ENCODE measurements around the gene VPS13A.
"Not testable (repeated sequence)": the region's sequence is repeated elsewhere in the genome, so short reads cannot be mapped to it uniquely, and the experiment has no call there.

The VPS13A gene

DNA sequence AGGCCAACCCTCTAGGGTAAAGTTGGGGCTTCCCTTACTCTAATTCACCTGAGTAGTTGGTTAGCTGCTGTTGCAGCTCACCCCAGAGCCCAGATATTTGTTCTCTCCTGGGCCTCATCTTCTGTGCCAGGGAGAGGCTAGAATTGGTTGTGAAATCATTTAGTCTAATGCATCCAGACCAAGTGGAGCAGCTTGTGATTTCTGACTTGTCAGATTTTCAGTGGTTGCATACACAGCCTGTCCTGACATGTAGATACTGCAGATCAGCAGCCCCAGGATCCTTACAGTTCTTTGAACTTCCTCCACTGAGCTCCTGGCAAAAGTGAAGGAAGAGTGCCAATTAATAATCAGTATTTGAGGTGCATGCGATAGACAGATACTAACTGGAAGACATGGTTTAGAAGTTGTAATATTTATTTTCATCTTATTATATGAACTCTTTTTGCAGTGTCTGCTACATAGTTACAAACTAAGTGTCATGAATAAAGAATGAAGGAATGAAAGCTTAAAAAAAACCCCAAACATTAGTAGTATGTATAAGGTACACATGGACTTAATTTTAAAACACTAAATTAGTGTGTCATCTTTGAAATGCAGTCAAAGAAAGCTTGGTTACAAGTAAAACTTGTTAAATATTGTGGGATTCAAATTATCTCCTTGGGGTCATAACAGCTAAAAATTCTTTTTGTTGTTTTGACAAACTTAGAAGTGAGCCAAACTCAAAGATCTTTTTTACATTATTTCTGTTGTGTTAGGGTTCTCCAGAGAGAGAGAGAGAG lies 128.5 kb downstream of the VPS13A start:
- TF ChIP-seq ZNF274 (IDR thresholded peaks at IDR 0.05; ENCODE audit: low read depth, low read length) = no peak
- H3K4me3 ChIP-seq (ENCODE audit: low read length) = no peak overlapping the region

DNA sequence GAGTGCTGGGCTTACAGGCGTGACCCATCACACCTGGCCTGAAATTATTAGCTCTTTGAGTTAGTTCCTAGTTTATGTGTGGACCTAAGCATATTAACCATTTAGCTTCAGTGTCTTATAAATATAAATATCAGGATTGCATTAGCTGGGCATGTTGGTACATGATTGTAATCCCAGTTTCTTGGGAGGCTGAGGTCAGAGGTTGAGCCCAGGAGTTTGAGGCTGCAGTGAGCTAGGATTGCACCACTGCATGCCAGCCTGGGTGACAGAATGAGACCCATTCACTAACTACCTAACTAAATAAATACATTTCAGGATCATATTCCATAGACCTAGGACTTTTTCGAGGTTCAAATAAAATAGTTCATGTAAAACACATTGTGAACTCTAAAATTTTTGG lies 129.8 kb downstream of the VPS13A start:
- no peak overlapping the region for H3K4me3 ChIP-seq (ENCODE audit: low read length)
- no peak for TF ChIP-seq ZNF274 (IDR thresholded peaks at IDR 0.05; ENCODE audit: low read depth, low read length)

DNA sequence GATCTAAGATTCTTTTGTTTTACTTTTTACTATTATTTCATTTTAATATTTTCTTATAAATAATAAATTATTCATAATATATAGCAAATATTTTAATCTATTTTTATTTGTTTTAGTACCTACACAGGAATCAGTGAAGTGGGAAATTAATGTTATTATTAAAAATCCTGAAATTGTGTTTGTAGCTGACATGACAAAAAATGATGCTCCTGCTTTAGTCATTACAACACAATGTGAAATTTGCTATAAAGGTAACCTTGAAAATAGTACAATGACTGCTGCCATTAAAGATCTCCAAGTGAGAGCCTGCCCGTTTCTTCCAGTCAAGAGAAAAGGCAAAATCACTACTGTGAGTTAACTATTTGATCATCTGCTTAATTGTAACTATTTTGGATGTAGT lies 138.7 kb downstream of the VPS13A start:
- no peak for TF ChIP-seq ZNF274 (IDR thresholded peaks at IDR 0.05; ENCODE audit: low read depth, low read length)
- no peak overlapping the region for H3K4me3 ChIP-seq (ENCODE audit: low read length)

DNA sequence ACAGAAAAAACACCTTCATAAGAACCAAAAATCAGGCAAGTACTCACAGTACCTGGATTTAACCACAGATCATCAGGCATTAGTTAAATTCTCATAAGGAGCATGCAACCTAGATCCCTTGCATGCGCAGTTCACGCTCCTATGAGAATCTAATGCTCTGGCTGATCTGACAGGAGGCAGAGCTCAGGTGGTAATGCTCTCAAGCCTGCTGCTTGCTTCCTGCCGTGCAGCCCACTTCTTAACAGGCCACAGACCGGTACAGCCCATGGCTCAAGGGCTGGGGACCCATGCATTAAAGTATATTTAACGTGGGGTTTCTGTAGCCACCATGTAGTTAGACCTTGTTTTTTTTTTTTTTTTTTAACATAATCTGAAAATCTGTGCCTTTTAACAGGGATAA lies 147.7 kb downstream of the VPS13A start:
- TF ChIP-seq ZNF274 (IDR thresholded peaks at IDR 0.05; ENCODE audit: low read depth, low read length) = no peak
- no peak overlapping the region for H3K4me3 ChIP-seq (ENCODE audit: low read length)

- no peak for TF ChIP-seq ZNF274 (IDR thresholded peaks at IDR 0.05; ENCODE audit: low read depth, low read length)
- no peak overlapping the region for H3K4me3 ChIP-seq (ENCODE audit: low read length)
Measured at GRCh38 chr9:77328102-77328501, 150.8 kb downstream of the VPS13A start.

DNA sequence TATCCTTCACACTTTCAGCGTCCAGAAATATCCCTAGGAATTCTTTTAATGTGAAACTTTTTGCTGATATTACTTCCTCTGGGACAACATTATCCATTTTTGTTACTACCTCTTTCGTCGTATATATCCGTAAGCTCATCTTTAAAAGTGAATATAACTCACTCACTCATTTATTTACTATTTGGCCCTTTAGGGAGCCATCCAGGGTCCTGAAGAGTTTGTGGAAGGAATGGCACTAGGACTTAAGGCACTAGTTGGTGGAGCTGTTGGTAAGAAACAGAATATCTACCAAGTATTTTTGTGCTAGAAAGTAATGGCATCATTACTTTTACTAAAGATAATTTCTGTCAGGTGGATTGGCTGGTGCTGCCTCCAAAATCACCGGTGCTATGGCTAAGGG lies 192.7 kb downstream of the VPS13A start:
- TF ChIP-seq ZNF274 (IDR thresholded peaks at IDR 0.05; ENCODE audit: low read depth, low read length) = no peak
- H3K4me3 ChIP-seq (ENCODE audit: low read length) = no peak overlapping the region

DNA sequence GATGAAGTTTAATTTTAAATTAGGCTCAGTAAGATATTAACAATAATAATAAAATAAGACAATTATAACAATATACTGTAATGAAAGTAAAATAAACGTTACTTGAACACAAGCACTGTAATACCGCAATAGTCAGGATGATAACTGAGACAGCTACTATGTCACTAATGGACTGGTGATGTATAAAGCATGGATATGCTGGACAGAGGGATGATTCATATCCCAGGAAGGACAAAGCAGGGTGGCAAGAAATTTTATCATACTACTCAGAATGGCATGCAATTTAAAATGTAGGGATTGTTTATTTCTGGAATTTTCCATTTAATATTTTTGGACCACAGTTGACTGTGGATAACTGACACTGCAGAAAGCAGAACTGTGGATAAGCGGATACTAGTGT lies 196.9 kb downstream of the VPS13A start:
- no peak for TF ChIP-seq ZNF274 (IDR thresholded peaks at IDR 0.05; ENCODE audit: low read depth, low read length)
- no peak overlapping the region for H3K4me3 ChIP-seq (ENCODE audit: low read length)

DNA sequence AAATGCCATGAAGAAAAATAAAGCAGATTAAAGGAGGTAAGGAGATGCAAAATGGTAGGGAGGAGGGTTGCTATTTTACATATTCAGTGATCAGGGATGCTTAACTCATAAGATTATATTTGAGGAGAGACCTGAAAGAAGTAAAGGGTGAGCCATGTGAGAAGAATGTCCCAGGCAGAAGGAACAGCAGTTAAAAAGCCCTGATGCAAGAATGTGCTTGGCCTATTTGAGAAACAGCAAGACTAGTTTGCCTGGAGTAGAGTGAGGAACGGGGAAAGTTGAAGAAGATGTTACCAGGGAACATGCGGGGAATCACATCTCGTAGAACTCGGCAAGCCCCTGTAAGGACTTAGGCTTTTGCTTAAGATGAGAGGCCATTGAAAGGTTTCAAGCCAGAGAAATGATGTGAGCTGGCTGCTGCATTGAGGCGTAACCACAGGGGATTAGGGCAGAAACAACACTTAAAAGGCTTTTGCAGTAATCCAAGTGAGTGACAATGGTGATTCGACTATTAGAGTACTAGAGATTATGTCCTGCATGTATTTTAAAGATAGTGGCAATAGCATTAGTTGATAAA lies 198.7 kb downstream of the VPS13A start:
- H3K4me3 ChIP-seq (ENCODE audit: low read length) = no peak overlapping the region
- TF ChIP-seq ZNF274 (IDR thresholded peaks at IDR 0.05; ENCODE audit: low read depth, low read length) = no peak

- no peak overlapping the region for H3K4me3 ChIP-seq (ENCODE audit: low read length)
Measured at GRCh38 chr9:77384406-77384805, 207.1 kb downstream of the VPS13A start.

GRCh38 chr9:77386187-77386586 lies 208.9 kb downstream of the VPS13A start:
- H3K4me3 ChIP-seq (ENCODE audit: low read length) = no peak overlapping the region
- TF ChIP-seq ZNF274 (IDR thresholded peaks at IDR 0.05; ENCODE audit: low read depth, low read length) = no peak

More at GRCh38 chr9:77384406-77384805, 207.1 kb downstream of the VPS13A start:
- TF ChIP-seq ZNF274 (IDR thresholded peaks at IDR 0.05; ENCODE audit: low read depth, low read length) = no peak

- no peak for TF ChIP-seq ZNF274 (IDR thresholded peaks at IDR 0.05; ENCODE audit: low read depth, low read length)
- no peak overlapping the region for H3K4me3 ChIP-seq (ENCODE audit: low read length)
Measured at GRCh38 chr9:77391834-77392233, 214.5 kb downstream of the VPS13A start.

DNA sequence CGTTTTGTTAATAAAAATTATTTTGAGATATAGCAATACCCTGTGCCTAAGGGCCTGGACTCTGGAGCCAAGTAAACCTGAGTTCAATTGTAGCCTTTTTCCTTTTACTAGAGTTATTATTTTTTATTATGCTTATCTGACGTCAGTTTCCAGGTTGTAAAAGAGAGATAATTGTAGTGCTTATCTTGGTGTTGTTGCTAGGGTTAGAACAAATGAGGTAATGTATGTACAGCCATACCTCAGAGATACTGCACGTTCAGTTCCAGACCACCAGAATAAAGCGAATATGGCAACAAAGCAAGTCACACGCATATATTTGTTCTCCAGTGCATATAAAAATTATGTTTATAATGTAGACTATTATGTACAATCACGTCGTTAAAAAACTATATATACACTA lies 215.0 kb downstream of the VPS13A start:
- H3K4me3 ChIP-seq (ENCODE audit: low read length) = no peak overlapping the region
- no peak for TF ChIP-seq ZNF274 (IDR thresholded peaks at IDR 0.05; ENCODE audit: low read depth, low read length)

- H3K4me3 ChIP-seq (ENCODE audit: low read length) = not testable (repeated sequence)
Measured at GRCh38 chr9:77398581-77398980, 221.2 kb downstream of the VPS13A start.

DNA sequence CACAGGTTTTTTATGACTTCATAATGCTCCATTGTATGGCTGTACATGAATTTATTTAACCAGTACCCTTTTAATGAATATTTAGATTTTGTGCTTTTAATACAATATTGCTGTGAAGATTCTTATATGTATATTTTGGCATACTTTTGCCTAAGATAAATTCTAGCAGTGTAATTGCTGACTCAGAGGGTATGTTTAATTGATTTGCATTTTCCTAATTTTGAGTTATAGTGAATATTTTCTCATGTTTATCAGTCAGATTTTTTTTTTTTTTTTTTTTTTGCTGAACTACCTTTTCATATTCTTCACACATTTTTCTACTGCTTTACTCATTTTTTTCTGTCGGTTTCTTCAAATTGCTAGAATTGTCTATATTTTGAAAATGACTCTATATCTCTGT lies 222.6 kb downstream of the VPS13A start:
- no peak overlapping the region for H3K4me3 ChIP-seq (ENCODE audit: low read length)
- no peak for TF ChIP-seq ZNF274 (IDR thresholded peaks at IDR 0.05; ENCODE audit: low read depth, low read length)

- TF ChIP-seq ZNF274 (IDR thresholded peaks at IDR 0.05; ENCODE audit: low read depth, low read length) = no peak
- H3K4me3 ChIP-seq (ENCODE audit: low read length) = no peak overlapping the region
Measured at GRCh38 chr9:77402286-77402685, 225.0 kb downstream of the VPS13A start.

DNA sequence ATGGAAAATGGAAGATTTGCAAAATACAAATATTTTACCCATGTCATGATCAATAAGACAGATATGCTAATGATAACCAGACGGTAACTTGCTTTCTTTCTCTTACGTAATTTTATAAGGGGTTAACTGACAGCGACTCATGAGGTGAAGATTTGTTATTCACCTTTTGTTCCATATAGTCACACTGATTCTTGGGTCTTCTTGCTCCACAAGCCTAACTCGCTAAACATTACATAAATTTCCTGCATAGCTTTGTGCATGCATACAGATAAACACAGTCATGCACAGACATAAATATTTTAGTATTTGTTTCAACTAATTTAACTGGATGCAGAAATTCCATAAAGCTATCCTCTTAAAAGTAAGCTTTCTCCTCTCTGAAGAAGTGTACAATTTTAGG lies 225.9 kb downstream of the VPS13A start:
- no peak overlapping the region for H3K4me3 ChIP-seq (ENCODE audit: low read length)
- TF ChIP-seq ZNF274 (IDR thresholded peaks at IDR 0.05; ENCODE audit: low read depth, low read length) = no peak

DNA sequence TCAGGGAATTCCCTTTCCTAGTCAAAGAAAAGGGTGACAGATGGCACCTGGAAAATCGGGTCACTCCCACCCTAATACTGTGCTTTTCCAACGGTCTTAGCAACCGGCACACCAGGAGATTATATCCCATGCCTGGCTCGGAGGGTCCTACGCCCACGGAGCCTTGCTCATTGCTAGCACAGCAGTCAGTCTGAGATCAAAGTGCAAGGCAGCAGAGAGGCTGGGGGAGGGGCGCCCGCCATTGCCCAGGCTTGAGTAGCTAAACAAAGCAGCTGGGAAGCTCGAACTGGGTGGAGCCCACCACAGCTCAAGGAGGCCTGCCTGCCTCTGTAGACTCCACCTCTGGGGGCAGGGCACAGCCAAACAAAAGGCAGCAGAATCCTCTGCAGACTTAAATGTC lies 231.2 kb downstream of the VPS13A start:
- not testable (repeated sequence) for H3K4me3 ChIP-seq (ENCODE audit: low read length)
